NCI-H2029 (cell line): ENCODE measurements around the gene ZNHIT2.
"Not testable (repeated sequence)": the region's sequence is repeated elsewhere in the genome, so short reads cannot be mapped to it uniquely, and the experiment has no call there.

Experiments used
- DNase-seq: peaks from one replicate; lab custom pipeline; 2025; lab: John Stamatoyannopoulos, UW

Gene ZNHIT2

GRCh38 chr11:65117206-65118096 lies at the start of gene ZNHIT2:
Gene ZNHIT2, minus strand, starts transcription at chr11:65117701. Its CDS starts 48 bp downstream, at chr11:65117653.
- peak; percentile 99 for DNase-seq

- DNase-seq, result no peak
These were observed 49.4 kb upstream of the ZNHIT2 start for GRCh38 chr11:65166893-65167292.

- DNase-seq, result no peak
These were observed 48.2 kb upstream of the ZNHIT2 start for GRCh38 chr11:65165410-65166317.

GRCh38 chr11:65163684-65164083 lies 46.2 kb upstream of the ZNHIT2 start:
- DNase-seq, result no peak

- no peak for DNase-seq
These were observed 43.1 kb upstream of the ZNHIT2 start for GRCh38 chr11:65160643-65161042.

GRCh38 chr11:65159012-65159411 lies 41.5 kb upstream of the ZNHIT2 start:
- no peak for DNase-seq

- DNase-seq, result no peak
These were observed 39.8 kb upstream of the ZNHIT2 start for GRCh38 chr11:65157336-65157735.

GRCh38 chr11:65156926-65157325 lies 39.4 kb upstream of the ZNHIT2 start:
- DNase-seq, result no peak

GRCh38 chr11:65156256-65156655 lies 38.8 kb upstream of the ZNHIT2 start:
- DNase-seq, result no peak

GRCh38 chr11:65152122-65152521 lies 34.6 kb upstream of the ZNHIT2 start:
- no peak for DNase-seq

- DNase-seq, result no peak
These were observed 33.9 kb upstream of the ZNHIT2 start for GRCh38 chr11:65151331-65151899.

- peak; percentile 94 for DNase-seq
These were observed 33.2 kb upstream of the ZNHIT2 start for GRCh38 chr11:65150509-65151299.

GRCh38 chr11:65150131-65150508 lies 32.6 kb upstream of the ZNHIT2 start:
- DNase-seq, result not testable (repeated sequence)

- DNase-seq, result no peak
These were observed 31.2 kb upstream of the ZNHIT2 start for GRCh38 chr11:65148657-65149056.

GRCh38 chr11:65147352-65148075 lies 30.0 kb upstream of the ZNHIT2 start:
- no peak for DNase-seq

GRCh38 chr11:65141896-65142494 lies 24.5 kb upstream of the ZNHIT2 start:
- no peak for DNase-seq

- no peak for DNase-seq
These were observed 19.1 kb upstream of the ZNHIT2 start for GRCh38 chr11:65136515-65137096.

- DNase-seq, result no peak
These were observed 18.2 kb upstream of the ZNHIT2 start for GRCh38 chr11:65135633-65136145.

- DNase-seq, result peak; percentile 98
These were observed 17.6 kb upstream of the ZNHIT2 start for GRCh38 chr11:65134952-65135632.
